IPS-NIHi7 (cell line): Measurements from ENCODE around the gene PDE4DIP.
"Not testable (repeated sequence)": the region's sequence is repeated elsewhere in the genome, so short reads cannot be mapped to it uniquely, and the experiment has no call there.

Source experiments
- DNase-seq: peaks from one replicate; pipeline ENCODE4 v3.0.0; 2012; ENCODE audit warnings: mixed read lengths; ENCODE audit errors: extremely low spot score

PDE4DIP gene

DNA sequence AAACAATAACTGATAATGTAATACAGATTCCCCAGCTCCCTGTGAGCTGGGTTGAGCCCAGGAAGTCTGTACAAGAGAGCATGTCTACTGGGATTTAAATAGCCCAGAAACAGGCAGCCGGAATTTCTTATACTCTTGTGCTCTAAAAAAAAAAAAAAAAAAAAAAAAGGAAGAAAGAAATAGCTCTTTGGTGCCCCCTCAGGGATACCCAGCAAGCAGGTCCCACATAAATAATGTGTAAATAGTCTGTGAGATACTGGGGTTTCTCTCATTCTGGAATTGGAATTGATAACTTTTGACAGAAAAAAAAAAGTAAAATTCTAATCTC lies 25.4 kb downstream of the PDE4DIP start:
- not testable (repeated sequence) for DNase-seq

DNA sequence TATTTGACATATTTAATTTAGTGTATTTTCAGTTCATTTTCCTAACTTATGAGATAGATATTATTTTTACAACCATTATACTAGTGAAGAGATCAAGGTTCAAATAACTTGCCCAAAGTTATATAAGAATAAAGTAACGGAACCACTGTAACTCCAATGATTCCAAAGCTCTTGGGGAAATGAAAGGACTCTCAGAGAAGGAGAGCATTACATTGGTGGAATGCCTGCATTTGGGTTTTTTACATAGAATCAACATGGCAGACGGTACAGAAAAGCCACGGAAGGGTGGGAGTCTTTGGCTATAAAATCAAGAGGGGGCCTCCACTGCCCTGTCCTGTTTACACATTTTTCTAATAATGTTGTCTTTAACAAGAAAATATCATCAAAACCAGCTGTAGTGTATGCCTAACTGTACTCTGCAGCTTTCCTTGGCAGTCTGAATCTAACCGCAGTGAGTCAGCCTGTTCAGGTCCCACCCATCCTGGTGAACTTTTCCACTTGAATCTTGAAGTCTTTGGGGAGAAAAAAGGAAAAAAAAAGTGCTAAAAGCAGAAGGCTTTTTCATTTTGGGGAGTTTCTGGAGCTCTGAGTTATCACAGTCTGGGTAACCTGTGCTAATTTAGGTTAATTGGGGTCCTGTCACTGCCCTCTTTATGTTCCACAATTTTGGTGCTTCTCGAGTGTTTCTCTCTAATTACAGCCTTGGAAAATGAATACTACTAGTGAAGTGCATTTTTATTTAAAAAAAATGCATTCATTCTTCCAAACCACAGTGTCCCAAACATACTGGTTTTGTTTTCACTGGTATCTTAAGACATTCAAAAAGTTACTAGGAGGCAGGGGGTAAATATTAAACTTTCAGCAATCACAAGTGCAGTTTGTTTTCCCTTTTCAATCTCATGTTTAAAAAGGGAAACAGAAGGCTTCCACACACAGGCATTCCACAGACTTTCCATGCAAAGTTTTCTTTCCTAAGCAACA lies 30.5 kb downstream of the PDE4DIP start:
- DNase-seq: not testable (repeated sequence)

DNA sequence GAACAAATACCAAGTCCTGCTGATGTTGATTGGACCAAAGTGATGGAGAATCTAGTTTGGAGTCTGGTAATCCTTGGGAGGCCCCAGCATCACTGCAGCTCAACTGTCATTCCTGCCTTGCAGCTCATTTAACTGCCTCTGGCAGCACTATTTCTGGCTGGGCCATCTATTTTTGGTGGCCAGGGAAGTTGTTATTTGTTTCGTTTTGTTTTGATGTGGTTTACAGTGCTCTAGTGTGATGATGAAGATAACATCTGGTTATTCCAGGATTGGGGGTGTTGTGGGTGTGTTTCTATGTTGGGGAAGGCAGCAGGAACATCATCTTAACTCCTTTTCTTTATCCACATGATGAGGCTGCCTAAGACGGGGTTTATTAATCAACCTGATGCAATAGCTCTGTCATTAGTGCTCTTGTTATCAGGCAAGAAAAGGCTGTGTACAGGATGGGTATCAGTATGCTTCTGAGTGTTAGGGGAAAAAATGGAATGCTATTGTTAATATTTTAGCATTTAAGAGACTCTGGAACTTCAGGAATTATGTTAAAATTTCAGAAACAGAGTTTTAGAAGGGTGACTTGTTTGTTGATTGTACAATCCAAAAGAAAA lies 35.7 kb downstream of the PDE4DIP start:
- not testable (repeated sequence) for DNase-seq

DNA sequence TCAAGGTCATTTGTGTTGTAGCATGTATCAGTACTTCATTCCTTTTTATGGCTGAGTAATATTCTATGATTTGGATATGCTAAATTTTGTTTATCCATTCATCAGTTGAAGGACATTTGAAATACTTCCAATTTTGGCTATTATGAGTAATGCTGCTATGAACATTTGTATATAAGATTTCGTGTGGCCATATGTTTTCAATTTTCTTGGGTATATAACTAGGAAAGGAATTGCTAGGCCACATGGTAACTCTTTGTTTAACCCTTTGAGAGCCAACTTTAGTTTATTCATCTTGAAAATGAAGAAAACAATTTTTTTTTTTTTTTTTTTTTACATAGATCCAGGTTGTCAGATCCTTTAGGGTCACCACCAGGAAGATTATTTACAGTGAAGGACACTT lies 37.0 kb downstream of the PDE4DIP start:
- DNase-seq: not testable (repeated sequence)

DNA sequence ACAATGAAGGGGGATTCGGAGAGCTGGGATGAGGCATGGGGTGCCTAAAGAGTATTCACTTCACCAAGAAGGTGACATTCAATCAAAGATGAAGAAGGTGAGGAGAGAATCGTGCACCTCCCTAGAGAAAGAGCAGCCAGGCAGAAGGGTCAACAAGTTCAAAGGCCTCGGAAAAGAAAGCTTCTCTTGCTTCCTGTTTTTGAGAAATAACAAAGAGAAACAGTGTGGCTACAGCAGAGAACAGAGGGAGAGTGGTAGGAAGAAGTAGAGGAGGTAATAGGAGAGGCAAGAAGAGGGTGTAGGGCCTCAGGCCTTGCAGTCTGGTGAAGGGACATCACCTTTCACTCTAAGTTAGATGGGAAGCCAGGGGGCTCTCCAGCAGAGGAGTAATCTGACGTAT lies 41.0 kb downstream of the PDE4DIP start:
- not testable (repeated sequence) for DNase-seq

DNA sequence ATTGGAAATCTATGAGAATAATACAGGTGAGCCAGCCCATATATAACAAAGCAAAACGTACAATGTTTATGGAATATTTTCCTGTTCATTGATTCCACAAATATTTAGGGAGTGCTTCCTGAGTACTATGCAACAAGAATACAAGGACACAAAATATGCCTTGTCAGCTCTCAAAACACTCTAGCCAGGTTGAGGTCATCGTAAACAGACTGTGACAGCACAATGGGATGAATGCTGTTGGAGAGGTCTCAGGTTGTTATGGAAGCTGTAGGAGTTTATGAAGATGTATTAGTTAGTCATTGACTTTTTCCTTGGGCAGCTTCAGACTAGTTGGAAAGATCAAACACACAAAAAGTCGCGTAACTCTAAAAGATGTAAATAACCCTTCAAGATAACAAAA lies 42.1 kb downstream of the PDE4DIP start:
- not testable (repeated sequence) for DNase-seq

DNA sequence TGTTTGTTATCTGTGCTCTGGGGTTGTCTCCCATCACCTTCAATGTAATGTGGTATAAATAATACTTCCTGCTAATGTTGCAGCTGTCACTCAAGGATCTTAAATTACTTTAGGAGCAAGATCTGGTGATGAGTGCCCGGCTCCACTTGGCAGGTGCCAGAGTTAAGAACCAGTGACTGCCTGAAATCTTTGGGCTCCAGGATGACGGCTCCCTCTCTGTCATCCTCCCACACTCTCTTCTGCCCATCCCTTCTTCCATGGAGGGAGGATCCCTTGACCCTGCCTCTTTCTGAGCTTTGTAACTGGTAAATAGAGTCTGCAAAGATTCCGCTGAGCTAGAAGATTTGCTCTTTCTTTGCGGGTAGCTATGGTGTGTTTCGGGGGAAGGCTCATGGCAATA lies 44.4 kb downstream of the PDE4DIP start:
- not testable (repeated sequence) for DNase-seq

DNA sequence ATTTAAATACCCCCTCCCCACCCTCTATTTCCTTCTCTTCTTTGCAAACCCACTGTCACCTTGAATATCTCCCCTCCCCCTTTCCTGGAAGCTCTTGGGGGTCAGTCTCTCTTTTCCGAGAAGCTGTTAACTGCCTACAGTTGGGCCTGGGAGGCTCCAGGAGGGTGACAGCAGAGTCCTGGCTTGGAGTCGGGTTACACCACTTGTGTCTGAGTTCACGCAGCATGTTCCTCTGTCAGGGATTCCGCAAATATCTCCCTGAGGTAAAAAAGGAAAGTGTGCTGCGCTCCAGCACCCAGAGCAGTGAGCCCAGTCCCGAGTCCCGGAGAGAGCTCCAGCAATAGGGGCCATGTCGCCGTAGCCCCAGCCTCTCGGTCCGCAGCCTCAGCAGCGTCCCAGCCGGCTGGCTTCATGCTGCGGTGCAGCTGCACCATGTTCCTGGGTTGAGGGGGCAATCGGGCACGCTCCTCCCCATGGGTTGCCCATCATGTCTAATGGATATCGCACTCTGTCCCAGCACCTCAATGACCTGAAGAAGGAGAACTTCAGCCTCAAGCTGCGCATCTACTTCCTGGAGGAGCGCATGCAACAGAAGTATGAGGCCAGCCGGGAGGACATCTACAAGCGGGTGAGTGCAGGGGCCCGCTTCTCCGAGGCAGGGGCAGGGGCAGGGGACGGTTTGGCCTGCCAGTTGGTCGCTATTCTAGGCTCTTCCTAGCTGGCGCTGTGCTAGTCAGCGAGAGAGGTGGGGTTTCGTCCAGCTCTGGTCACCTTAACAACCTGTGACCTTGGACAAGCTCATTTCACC lies 45.2 kb downstream of the PDE4DIP start:
- DNase-seq: not testable (repeated sequence)

DNA sequence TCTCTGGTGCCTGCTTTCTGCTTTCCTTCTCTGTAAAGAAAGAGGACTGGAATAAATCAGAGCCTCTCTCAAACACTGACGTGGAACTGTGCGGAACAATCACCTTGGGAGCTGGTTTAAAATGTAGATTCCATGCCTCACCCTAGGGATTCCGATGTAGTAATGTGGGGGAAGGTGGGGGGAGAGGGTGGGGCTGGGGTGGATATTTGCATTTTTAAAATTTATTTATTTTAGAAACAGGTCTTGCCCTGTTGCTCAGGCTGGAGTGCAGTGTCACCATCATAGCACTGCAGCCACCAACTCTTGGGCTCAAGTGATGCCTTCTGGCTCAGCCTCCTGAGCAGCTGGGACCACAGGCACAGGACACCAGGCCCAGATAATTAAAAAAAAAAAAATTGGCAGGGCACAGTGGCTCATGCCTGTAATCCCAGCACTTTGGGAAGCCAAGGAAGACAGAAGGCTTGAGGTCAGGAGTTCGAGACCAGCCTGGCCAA lies 45.9 kb downstream of the PDE4DIP start:
- not testable (repeated sequence) for DNase-seq

DNA sequence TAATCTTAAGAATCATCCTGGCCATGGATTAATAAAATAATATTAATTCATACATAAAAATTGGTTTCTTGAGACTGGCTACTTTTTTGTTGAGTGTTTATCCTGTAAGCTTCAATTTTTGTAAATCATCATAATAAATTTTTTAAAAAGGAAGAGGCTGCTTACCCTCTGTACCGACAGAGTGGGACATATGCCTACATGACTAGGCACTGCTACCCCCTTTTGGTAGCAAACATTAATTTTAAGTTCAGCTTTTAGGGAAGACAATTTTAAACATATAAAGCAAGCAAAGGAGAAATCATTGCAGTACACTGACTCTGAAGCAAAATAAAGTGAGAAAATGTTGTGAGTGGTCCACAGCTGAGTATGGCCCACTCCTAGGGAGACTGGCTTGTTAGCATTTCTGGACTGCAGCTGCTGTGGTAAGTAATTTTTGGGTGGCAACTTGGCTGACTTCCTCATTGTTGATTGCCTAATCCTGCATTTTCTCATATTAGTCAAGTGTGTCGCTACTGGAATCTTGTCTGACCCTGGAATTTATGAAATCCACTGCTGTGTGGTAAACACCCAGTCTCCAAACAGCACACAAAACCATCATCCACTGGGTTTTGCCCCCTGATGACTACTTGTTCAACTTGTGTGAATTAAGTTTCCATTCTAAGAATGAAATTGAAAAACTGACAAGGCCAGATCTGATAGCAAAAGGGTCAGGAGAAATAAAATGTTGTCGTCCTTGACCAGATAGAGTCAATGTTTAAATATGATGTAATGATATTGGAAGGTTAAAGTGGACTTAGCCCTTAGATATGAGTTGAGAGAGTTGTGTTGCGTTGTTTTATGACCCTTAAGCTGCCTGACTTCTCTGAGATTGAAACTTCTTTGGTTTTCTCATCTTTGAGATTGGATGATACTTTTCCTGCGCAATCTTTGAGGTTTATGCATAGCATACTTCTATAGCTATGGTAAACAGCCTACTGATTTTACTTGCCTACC lies 50.4 kb downstream of the PDE4DIP start:
- not testable (repeated sequence) for DNase-seq

DNA sequence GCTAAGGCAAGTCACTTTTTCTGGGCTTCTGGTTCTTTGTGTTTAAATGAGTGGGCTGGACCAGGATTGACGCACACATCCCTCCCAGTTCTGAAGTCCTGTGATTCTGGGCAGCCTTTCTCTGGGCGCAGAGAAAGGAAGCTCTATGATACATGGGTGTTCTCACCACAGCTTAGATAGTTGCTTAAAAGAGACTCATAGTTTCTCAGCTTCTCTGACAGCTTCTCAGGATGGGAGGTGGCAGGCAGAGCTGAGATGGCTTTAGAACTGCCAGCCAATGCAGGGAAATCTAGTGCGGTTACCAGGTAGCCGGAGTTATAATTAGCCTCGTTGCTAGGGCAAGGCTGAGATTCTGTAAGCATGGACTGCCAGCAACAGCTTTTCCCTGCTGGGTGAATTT lies 55.8 kb downstream of the PDE4DIP start:
- not testable (repeated sequence) for DNase-seq

DNA sequence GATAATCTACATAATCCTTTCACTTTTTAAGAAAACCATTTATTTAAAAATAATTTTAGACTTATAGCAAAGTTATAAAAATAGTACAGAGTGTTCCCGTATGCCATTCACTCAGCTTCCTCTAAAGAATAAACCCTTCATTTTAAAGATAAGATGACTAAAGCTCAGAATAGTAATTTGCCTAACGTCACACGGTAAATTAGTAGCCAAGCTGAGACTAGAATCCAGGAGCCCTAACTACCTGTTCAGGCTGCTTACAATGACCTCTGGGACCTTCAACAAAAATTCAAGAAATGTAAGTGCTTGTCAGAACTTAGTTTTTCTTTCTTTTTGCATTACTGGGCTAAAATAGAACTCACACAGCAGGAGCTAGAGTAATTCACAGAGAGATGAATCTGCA lies 56.5 kb downstream of the PDE4DIP start:
- not testable (repeated sequence) for DNase-seq

DNA sequence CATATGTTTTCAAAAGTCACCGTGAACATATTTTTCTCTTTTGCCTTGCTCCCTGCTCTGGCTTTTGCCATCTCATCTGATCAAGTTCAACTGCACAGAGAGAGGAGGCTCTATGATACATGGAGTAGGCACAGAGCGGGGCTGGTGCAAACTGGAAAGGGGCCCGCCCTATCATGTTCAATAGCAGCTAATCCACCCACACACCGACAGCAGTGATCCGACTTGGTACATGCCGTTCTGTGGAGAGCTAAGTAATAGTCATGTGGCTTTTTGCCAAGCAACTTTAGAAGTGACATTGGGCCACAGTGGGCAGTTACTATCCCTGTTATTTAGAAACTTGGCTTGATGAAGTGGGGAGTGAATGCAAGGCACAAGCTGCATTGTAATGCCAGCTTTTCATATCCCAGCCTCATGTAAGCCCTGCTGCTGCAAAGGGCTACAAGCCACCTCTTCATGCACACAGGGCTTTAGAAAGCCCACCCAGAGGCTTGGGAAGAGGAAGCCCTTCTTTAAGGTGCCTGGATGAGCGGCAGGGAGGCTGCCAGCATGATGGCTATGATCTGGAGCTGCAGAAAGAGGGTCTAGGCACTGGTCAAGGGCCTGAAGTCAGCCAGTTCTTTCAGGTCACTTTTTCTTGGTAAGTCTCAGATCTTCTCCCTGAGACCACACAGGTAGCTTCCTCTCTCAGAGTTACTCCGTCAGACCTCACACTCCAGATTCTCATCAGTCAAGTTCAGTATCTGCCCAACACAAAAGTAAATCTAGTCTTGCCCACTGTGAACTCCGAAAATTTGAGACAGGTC lies 57.1 kb downstream of the PDE4DIP start:
- not testable (repeated sequence) for DNase-seq

DNA sequence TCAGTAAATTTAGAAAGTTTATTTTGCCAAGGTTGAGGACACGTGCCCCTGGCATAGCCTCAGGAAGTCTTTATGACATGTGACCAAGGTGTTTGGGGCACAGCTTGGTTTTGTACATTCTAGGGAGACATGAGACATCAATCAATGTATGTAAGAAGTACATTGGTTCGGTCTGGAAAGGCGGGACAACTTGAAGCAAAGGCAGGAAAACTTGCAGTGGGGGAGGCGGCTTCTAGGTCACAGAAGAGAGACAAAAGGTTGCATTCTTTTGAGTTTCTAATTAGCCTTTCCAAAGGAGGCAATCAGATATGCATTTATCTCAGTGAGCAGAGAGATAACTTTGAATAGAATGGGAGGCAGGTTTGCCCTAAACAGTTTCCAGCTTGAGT lies 57.7 kb downstream of the PDE4DIP start:
- DNase-seq: not testable (repeated sequence)

DNA sequence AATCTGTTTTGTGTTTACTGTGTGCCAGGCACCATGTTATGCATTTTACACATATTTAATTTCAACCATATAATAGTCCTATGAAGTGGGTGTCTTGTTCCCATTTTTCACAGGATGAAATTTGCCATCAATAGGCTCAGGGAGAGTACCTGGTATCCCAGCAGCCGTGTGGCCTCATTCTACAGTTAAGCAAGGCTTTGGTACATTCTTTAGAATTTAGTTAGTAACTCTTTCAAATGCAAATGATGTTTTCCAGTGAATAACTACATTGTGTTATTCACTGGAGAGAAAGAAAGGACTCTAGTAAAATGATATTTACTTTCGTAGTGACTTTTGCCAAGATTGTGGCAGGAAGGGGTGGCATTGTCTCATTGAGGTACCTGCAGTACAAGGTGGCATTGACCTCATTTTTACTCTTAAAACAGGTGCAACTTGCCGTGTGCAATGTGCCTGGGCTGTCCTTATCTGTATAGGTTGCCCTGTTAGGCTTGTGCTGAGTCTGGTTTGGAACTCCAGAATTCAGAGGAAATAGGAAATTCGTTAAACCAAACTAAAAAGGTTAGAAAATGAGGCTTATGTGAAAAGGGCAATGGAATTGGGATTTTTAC lies 65.1 kb downstream of the PDE4DIP start:
- DNase-seq: not testable (repeated sequence)

DNA sequence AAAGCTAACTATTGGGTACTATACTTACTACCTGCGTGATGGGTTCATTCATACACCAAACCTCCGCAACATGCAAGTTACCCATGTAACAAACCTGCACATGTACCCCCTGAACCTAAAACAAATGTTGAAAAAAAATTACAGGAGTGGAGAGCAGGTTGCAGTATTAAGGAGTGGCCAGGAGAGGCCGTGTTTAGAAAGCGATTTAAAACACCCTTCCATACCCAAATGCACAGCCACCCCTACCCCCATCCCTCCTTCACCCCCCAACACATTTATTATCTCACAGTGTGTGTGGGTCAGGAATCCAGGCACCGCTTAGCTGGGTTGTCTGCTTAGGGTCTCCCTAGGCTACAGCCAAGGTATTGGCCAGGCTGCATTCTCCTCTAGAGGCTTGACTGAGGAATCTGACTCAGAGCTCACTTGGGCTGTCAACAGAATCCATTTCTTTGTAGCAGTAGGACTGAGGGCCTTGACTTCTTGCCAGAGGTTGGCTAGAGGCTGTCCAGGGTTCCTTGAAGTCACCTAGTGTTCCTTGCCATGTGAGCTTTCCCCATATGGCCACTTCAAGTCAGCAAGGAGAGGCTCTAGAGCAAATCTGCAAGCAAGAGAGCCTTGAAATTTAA lies 67.2 kb downstream of the PDE4DIP start:
- not testable (repeated sequence) for DNase-seq

DNA sequence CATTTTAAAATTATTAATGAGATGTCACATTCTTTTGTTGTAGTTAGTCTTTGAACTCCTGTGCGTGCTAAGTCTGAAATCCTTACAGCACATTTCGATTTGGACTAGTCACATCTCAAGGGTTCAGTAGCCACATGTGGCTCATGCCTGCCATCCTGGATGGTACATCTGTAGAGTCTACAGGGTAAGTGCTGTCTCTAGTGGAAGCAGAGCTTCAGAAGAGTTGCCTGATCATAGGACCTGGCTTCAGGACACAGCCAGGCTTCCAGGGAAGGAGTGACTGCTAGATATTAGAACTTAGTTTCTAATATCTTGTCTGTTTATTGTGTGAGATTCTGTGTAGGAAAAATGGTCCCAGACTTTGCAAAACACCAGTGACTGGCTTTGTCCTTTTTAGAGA lies 72.0 kb downstream of the PDE4DIP start:
- DNase-seq: not testable (repeated sequence)

DNA sequence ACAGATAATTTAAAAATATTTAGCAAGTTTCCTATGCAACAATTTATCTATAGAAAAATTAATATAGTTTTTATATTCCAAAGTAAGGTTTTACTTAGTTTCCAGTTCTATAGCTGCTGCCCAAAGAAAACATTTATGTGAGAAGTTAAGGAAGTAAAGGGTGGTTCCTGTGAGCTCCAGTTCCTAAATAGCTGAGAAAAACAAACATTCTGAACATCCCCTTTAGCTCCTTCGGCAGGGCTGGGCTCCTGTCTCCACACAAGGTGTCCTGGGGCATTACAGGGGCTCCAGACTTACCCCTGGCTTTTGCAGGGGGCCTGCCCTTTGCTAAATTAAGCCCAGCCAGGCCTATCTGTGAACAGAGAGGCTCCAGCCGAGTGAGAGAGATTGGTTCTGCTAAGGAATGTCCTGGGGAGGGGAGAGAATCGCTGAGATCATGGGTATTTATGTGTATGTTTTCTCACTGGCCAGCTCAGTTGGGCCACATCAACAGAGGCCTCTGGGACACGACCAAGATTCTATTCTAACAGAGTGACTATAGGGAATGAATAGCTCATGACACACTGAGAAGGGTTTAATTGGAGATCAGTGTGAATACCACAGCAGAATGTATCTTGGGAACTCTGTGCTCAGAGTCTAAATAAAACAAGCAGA lies 72.6 kb downstream of the PDE4DIP start:
- DNase-seq: not testable (repeated sequence)
